GM19193 (cell line): ENCODE measurements around the gene LARP1.

Experiments used
- POLR2A ChIP-seq: IDR thresholded peaks from 4 replicates; pipeline ENCODE4 v1.6.1; 2011; ENCODE audit not compliant: insufficient read depth, insufficient read length; ENCODE audit errors: extremely low read depth

LARP1 gene

GRCh38 chr5:154820383-154820782 lies 65.2 kb downstream of the LARP1 start:
- no peak for TF ChIP-seq POLR2A

DNA sequence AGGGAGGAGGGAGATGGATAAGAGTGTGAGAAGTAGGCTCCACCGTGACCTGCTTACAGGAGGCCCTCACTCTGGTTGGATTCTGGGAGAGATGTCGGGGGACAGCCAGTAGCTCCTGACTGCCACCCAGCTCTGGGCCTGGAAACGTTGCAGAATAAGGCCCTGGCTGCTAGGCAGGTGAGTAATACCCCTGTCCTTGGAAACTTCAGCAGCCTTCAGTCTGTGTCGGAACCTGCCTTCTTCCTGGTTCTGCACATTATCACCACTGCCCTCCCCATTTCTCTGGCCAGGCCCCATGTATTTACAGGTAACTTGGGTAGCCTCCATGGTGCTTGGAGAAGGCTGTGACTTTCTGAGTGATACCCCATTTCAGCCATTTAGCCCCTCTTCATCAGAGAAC lies 68.4 kb downstream of the LARP1 start:
- TF ChIP-seq POLR2A = no peak

DNA sequence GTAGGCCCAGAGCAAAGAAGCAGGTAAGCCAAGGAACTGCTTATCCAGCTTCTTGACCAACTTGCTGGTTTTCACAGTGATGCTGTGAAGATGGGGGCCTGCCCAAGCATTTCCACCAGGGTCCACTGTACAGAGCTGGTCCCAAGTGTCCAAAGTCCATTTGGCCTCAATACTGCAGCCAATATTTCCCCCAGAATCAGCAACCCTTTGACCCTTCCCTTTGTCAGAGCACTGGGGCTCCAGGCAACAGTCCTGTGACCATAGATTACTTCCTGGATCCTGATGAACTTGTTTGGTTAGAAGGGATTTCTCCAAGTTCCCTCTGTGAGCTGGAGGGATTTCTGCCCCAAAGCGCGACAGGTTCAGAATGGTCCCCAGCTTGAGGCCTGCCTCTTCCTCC lies 68.9 kb downstream of the LARP1 start:
- no peak for TF ChIP-seq POLR2A

DNA sequence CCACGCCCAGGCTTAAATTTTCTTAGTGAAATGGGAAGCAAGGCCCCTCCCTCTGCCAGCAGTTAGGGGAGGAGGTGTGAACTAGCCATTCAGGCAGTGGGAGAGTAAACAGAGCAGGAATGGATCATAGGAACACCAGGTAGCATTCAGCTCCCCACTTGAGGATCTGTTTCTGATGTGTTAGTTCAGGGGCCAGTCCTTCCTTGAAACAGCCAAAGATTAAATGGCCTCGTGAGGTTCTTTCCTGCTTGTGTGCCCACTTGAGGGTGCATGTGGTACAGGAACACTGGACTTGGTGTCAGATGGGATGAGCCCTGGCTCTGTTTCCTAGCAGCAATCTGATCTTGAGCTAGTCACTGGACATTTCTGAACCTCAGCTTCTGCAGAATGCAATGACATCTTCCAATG lies 74.0 kb downstream of the LARP1 start:
- no peak for TF ChIP-seq POLR2A

- no peak for TF ChIP-seq POLR2A
Observed at GRCh38 chr5:154829589-154830218, 74.5 kb downstream of the LARP1 start.

- no peak for TF ChIP-seq POLR2A
Observed at GRCh38 chr5:154830219-154830595, 75.0 kb downstream of the LARP1 start.

GRCh38 chr5:154830596-154830995 lies 75.4 kb downstream of the LARP1 start:
- TF ChIP-seq POLR2A = no peak

GRCh38 chr5:154831451-154831850 lies 76.3 kb downstream of the LARP1 start:
- TF ChIP-seq POLR2A = no peak

DNA sequence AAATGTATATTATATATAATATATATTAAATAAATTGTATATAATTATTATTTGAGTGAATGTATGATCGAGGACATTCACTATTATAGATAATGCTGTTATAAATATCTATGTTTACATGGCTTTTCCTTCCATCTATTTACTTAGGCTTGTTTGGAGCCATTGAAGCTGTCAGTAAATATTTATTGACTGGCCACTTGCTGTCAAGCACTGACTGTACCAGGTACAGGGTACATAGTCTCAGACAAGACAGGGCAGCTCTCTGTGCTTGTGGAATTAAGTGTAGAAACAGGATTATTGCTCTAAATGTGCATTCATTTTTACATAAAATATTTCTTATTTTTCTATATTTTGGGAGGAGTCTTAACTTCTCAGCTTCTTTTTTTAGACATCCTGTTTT lies 78.9 kb downstream of the LARP1 start:
- TF ChIP-seq POLR2A = no peak

GRCh38 chr5:154836225-154836624 lies 81.0 kb downstream of the LARP1 start:
- TF ChIP-seq POLR2A = no peak

DNA sequence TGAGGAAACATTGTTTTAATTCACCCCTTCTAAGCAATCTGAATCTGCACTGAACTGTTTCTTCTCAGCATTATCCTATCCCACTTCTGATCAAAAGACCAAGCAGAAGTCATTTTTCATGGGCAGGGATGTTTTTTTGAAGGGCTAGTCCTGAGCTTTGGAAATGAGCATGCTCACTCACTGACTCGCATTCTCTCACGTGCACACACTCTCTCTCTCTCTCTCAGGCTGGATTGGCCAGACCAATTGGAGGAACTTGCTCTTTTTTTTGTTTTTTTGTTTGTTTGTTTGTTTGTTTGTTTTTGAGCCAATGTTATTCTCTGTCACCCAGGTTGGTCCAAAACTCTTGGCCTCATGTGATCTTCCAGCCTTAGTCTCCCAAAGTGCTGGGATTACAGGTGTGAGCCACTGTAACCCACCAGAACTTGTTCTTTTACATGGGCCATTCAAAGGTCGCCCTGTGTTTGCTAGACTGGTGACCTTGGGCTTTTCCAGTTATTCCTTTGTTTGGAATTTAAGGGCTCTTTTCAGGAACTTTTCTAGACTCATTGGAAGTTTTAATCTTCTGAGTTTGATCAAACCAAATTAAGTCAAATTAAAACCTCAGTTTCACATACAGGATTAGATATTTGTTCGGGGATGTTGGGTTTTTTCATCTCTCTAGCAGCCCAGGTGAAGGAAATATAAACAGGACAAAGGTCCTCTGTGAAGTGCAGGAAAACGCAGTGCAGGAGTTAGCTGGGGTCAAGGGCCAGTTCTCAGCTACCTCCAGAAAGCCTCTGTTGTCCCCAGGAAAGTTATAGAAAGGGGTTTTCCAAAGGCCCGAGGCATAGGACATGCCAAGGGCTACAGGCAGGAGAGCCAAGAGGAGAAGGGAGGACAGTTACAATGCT lies 82.1 kb downstream of the LARP1 start:
- TF ChIP-seq POLR2A = no peak

GRCh38 chr5:154840435-154841272 lies 85.5 kb downstream of the LARP1 start:
- TF ChIP-seq POLR2A = no peak

DNA sequence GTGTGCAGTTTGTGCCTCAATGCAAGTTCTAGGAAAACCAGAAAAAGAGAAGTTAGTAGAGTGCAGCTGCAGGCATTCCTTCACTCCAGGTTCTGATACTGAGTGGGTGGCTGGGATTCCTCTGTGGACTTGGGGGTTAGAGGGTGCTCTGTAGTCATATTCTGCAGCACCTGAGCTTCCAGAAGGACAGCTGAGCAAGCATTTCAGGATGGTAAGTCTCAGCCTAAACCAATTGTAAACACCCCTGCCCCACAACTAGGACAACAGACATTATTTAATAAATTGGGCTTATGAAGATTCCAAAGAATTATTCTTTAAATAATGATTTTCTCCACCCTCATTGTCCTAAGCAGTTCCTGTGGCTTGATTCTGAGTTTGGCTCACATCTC lies 86.1 kb downstream of the LARP1 start:
- TF ChIP-seq POLR2A = no peak

GRCh38 chr5:154842689-154843530 lies 87.7 kb downstream of the LARP1 start:
- TF ChIP-seq POLR2A = no peak
